Stomach (tissue), 9 donors: ENCODE measurements around the gene ABCC1. TPM values are rescaled to one million over a fixed set of nuclear protein-coding genes. Genes with fewer than 3 reads are reported as not detected.

Experiments used
- DNase-seq, 2 donors: peaks; one replicate each; pipeline versions ENCODE4 v3.0.0 to v3.0.0-alpha.2; 2013 to 2019
- H3K27ac ChIP-seq, 5 donors: fragments of 200-600 bp in 4 of 5; sonication (generic) in 4 of 5; one replicate each; pipeline ENCODE4 v1.5.1; 2013 to 2019; ENCODE audit warnings: mild to moderate bottlenecking in 1 of 5, moderate library complexity in 1 of 5
- H3K27me3 ChIP-seq, 3 donors: fragments of 200-600 bp; sonication (generic); one replicate each; pipeline ENCODE4 v1.5.1; 2017 to 2019; ENCODE audit warnings: mixed run types in 1 of 3
- H3K36me3 ChIP-seq, 4 donors: fragments of 200-600 bp; sonication (generic); 1 replicate in 3 of 4; 2 replicates in 1 of 4; pipeline ENCODE4 v1.5.1; 2016 to 2019
- H3K4me1 ChIP-seq, 4 donors: fragments of 200-600 bp; sonication (generic); one replicate each; pipeline ENCODE4 v1.5.1; 2016 to 2019
- H3K4me3 ChIP-seq, 4 donors: fragments of 200-600 bp; sonication (generic) in 3 of 4; one replicate each; pipeline ENCODE4 v1.5.1; 2016 to 2019; ENCODE audit warnings: mild to moderate bottlenecking in 1 of 4
- H3K9me3 ChIP-seq, 4 donors: fragments of 200-600 bp; sonication (generic); one replicate each; pipeline ENCODE4 v1.5.1; 2016 to 2019
- EP300 ChIP-seq: sonication (generic); formaldehyde crosslinking; IDR thresholded peaks from one replicate; pipeline ENCODE4 v1.6.1; 2017; ENCODE audit warnings: antibody characterized with exemption
- POLR2A ChIP-seq, 4 donors: fragments of 450-650 bp; IDR thresholded peaks; one replicate each; pipeline ENCODE4 v1.6.1; 2016; ENCODE audit warnings: antibody characterized with exemption in 4 of 4, control low read depth in 2 of 4, mild to moderate bottlenecking in 1 of 4, moderate library complexity in 1 of 4
- POLR2AphosphoS5 ChIP-seq, 3 donors: sonication (generic); formaldehyde crosslinking; IDR thresholded peaks; one replicate each; pipeline ENCODE4 v1.6.1; 2016; ENCODE audit warnings: antibody characterized with exemption in 3 of 3
- WGBS, 5 donors: extraction: QIAGEN DNeasy Blood & Tissue Kit in 3 of 5; methylation state at CpG; one replicate each; pipeline versions ENCODE4 v1.1.5 to v1.1.7; 2013 to 2018; 5-methylcytosine and 5-hydroxymethylcytosine counted together
- intact Hi-C: fragments of 100-400 bp; cut with DNase I; formaldehyde crosslinking; loops from one replicate; pipeline ENCODE4 v1.15.1; 2023; ENCODE audit warnings: low total_unique reads
- polyA plus RNA-seq, 3 donors: library from polyadenylated mRNA; stranded (reverse); fragments of 200-250 nt; gene quantifications; one replicate each; pipeline ENCODE4 v1.2.3, GENCODE V29; 2013
- total RNA-seq, 5 donors: library from RNA; depleted of rRNA; stranded (reverse); fragments of >200 nt; gene quantifications; one replicate each; pipeline versions ENCODE4 v1.1.0 to v1.2.3, GENCODE V29; 2014 to 2016
- TF ChIP-seq, protein P1 (sequence below), 7 experiments: fragments of 450-650 bp in 4 of 7; fragments of 200-600 bp in 3 of 7; sonication (generic) in 3 of 7; IDR thresholded peaks; one replicate each; pipeline ENCODE4 v1.5.1; 2016 to 2019; ENCODE audit warnings: antibody characterized with exemption in 7 of 7, control low read depth in 2 of 7, mild to moderate bottlenecking in 1 of 7
- donor health status: healthy with polysubstance abuse.
- donor health status: Bipolar disorder and iron deficiency.
- donor health status: healthy.

ABCC1 gene
- total and polyA plus RNA-seq, 8 donors, result 2.3 to 105 (median 24.9) TPM

DNA sequence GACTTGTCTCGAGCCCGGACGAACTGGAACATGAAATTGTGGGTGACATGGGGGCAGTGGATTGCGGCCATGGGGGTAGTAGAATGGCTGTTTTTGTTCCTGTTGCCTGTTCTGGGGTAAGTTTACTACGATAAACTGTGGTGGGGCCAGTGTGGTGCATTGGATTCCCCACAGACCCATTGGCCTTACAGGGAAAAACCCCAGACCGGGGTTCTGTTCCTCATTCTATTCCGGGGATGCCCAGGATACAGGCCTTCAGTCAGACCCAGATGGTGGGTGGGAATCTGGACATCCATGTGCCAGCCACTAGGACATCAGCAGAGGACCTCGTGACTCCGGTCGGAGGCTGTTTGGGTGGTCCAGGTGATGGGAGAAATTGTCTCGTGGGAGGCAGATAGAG lies 88.1 kb downstream of the ABCC1 start:
- Histone ChIP-seq H3K4me3 (no peak overlapping the region), H3K4me1 (peaks cover 5 to 33% (median 19%) of the 10 kb centered on the region in 4 donors), H3K27ac (peak overlapping the region in 1 of 5 donors; percentile 24), H3K27me3 (no peaks in the 10 kb centered on the region), H3K9me3 (no peaks in the 10 kb centered on the region), H3K36me3 (peaks cover 31 to 97% (median 84%) of the 10 kb centered on the region in 4 donors)
- 95 to 97% (median 97%) methylated on average over 11 of the region's 11 CpGs for WGBS, 5 donors
- intact Hi-C loops, result loop anchor here (10.0 kb wide), 2 partner anchors 73 to 87 kb away; no protein-coding TSS in a partner anchor
- TF ChIP-seq, protein P1, sequence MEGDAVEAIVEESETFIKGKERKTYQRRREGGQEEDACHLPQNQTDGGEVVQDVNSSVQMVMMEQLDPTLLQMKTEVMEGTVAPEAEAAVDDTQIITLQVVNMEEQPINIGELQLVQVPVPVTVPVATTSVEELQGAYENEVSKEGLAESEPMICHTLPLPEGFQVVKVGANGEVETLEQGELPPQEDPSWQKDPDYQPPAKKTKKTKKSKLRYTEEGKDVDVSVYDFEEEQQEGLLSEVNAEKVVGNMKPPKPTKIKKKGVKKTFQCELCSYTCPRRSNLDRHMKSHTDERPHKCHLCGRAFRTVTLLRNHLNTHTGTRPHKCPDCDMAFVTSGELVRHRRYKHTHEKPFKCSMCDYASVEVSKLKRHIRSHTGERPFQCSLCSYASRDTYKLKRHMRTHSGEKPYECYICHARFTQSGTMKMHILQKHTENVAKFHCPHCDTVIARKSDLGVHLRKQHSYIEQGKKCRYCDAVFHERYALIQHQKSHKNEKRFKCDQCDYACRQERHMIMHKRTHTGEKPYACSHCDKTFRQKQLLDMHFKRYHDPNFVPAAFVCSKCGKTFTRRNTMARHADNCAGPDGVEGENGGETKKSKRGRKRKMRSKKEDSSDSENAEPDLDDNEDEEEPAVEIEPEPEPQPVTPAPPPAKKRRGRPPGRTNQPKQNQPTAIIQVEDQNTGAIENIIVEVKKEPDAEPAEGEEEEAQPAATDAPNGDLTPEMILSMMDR (IDR thresholded peaks at IDR 0.05), result no peak
- TF ChIP-seq EP300, result no peak
- TF ChIP-seq POLR2A (IDR thresholded peaks at IDR 0.05), result no peak
- TF ChIP-seq POLR2AphosphoS5 (IDR thresholded peaks at IDR 0.05), result no peak
- DNase-seq, result no peak

GRCh38 chr16:16037970-16038369 lies 88.6 kb downstream of the ABCC1 start:
- TF ChIP-seq POLR2A (IDR thresholded peaks at IDR 0.05) (no peak), EP300 (no peak), POLR2AphosphoS5 (IDR thresholded peaks at IDR 0.05) (no peak)
- TF ChIP-seq, protein P1 (IDR thresholded peaks at IDR 0.05), result no peak
- no peak overlapping the region for H3K27ac ChIP-seq
- DNase-seq, result no peak
- WGBS, 5 donors, result 88 to 100% (median 100%) methylated on average over 1 of the region's 1 CpG
- H3K36me3 ChIP-seq, result peaks cover 31 to 93% (median 83%) of the 10 kb centered on the region in 4 donors
- peaks cover 5 to 37% (median 16%) of the 10 kb centered on the region in 4 donors for H3K4me1 ChIP-seq
- no peaks in the 10 kb centered on the region for H3K9me3 ChIP-seq
- no peak overlapping the region for H3K4me3 ChIP-seq
- H3K27me3 ChIP-seq, result no peaks in the 10 kb centered on the region
- intact Hi-C loops, result loop anchor here (10.0 kb wide), 2 partner anchors 73 to 87 kb away; no protein-coding TSS in a partner anchor

- Histone ChIP-seq H3K36me3 (peaks cover 31 to 91% (median 75%) of the 10 kb centered on the region in 4 donors), H3K27ac (no peak overlapping the region), H3K4me3 (no peak overlapping the region), H3K27me3 (no peaks in the 10 kb centered on the region), H3K9me3 (no peaks in the 10 kb centered on the region), H3K4me1 (peaks cover 5 to 37% (median 11%) of the 10 kb centered on the region in 4 donors)
- TF ChIP-seq POLR2AphosphoS5 (IDR thresholded peaks at IDR 0.05), result no peak
- intact Hi-C loops, result loop anchor here (10.0 kb wide), 2 partner anchors 74 to 86 kb away; no protein-coding TSS in a partner anchor
- 55 to 85% (median 82%) methylated on average over 6 of the region's 6 CpGs for whole genome bisulfite sequencing, 5 donors
- no peak for DNase-seq
Measured at GRCh38 chr16:16038950-16039349, 89.5 kb downstream of the ABCC1 start.

GRCh38 chr16:16041196-16041892 lies 91.9 kb downstream of the ABCC1 start:
- Histone ChIP-seq H3K4me1 (peaks cover 5 to 33% (median 13%) of the 10 kb centered on the region in 4 donors), H3K9me3 (no peaks in the 10 kb centered on the region), H3K36me3 (peaks cover 46 to 91% (median 75%) of the 10 kb centered on the region in 4 donors), H3K27ac (peak overlapping the region; percentile 49 to 75 (median 65)), H3K27me3 (no peaks in the 10 kb centered on the region), H3K4me3 (no peak overlapping the region)
- peak in 1 of 2 donors; percentile 56 for DNase-seq
- intact Hi-C loops, result no loop called here
- TF ChIP-seq EP300 (no peak), POLR2AphosphoS5 (IDR thresholded peaks at IDR 0.05) (no peak), POLR2A (IDR thresholded peaks at IDR 0.05) (no peak)
- TF ChIP-seq, protein P1 (IDR thresholded peaks at IDR 0.05), result no peak
- WGBS, 5 donors, result 48 to 78% (median 64%) methylated on average over 10 of the region's 10 CpGs

DNA sequence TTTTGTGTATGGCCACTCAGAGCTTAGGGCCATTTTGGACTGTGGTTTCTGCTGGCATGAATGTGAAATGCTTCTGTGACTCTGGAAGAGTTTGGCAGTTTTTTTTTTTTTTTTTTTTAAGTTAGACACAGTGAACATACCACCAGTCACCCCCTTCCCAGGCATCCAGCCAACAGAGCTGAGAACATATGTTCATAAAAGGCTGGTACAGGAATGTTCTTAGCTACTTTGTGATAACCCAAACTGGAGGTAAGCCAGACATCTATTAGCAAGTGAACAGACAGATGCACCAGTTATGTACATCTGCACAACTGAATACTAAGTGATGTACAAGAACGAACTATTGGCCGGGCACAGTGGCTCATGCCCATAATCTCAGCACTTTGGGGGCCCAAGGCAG lies 92.7 kb downstream of the ABCC1 start:
- TF ChIP-seq, protein P1 (IDR thresholded peaks at IDR 0.05), result no peak
- TF ChIP-seq POLR2AphosphoS5 (IDR thresholded peaks at IDR 0.05), result peak in 1 of 3 donors; percentile 28
- TF ChIP-seq POLR2A (IDR thresholded peaks at IDR 0.05), result no peak
- peak; percentile 71 to 93 for DNase-seq
- Histone ChIP-seq H3K4me3 (no peak overlapping the region), H3K36me3 (peaks cover 46 to 91% (median 75%) of the 10 kb centered on the region in 4 donors), H3K4me1 (peaks cover 5 to 33% (median 13%) of the 10 kb centered on the region in 4 donors), H3K27me3 (no peaks in the 10 kb centered on the region), H3K9me3 (no peaks in the 10 kb centered on the region), H3K27ac (peak overlapping the region in 4 of 5 donors; percentile 49 to 75 (median 68))
- WGBS, 5 donors, result 43 to 79% (median 68%) methylated on average over 2 of the region's 2 CpGs
- intact Hi-C loops, result no loop called here
